ENCODE measurements around the gene LBHD2.

LBHD2 gene

GRCh38 chr14:103134405-103134804 lies 50.4 kb downstream of the LBHD2 start:
- DNase-seq (ENCODE audit: low read depth in 1 of 2, low spot score in 1 of 2): no peak
- no peaks in the 10 kb centered on the region for H3K27me3 ChIP-seq (ENCODE audit: insufficient read depth, poor library complexity, severe bottlenecking)
- H3K4me3 ChIP-seq (replicated peaks; ENCODE audit: insufficient read depth, low read length): no peak overlapping the region
- H3K27ac ChIP-seq (replicated peaks): no peak overlapping the region
- no peak for TF ChIP-seq POLR2AphosphoS5 (IDR thresholded peaks at IDR 0.05; ENCODE audit: low read depth)
- no peak for TF ChIP-seq REST (IDR thresholded peaks at IDR 0.05; ENCODE audit: insufficient replicate concordance, low read depth)
- no peak for TF ChIP-seq SPI1 (IDR thresholded peaks at IDR 0.05; ENCODE audit: borderline replicate concordance, low read depth)
- TF ChIP-seq GABPA (IDR thresholded peaks at IDR 0.05; ENCODE audit: low read depth): no peak
- TF ChIP-seq CTCF (IDR thresholded peaks at IDR 0.05; ENCODE audit: insufficient read depth, low read length): no peak

GRCh38 chr14:103134919-103135318 lies 50.9 kb downstream of the LBHD2 start:
- Histone ChIP-seq H3K27me3 (ENCODE audit: insufficient read depth, poor library complexity, severe bottlenecking) (no peaks in the 10 kb centered on the region), H3K4me3 (replicated peaks; ENCODE audit: insufficient read depth, low read length) (no peak overlapping the region), H3K27ac (replicated peaks) (no peak overlapping the region)
- no peak for TF ChIP-seq SPI1 (IDR thresholded peaks at IDR 0.05; ENCODE audit: borderline replicate concordance, low read depth)
- no peak for TF ChIP-seq POLR2AphosphoS5 (IDR thresholded peaks at IDR 0.05; ENCODE audit: low read depth)
- no peak for TF ChIP-seq REST (IDR thresholded peaks at IDR 0.05; ENCODE audit: insufficient replicate concordance, low read depth)
- TF ChIP-seq GABPA (IDR thresholded peaks at IDR 0.05; ENCODE audit: low read depth): no peak
- no peak for TF ChIP-seq CTCF (IDR thresholded peaks at IDR 0.05; ENCODE audit: insufficient read depth, low read length)
- DNase-seq (ENCODE audit: low read depth in 1 of 2, low spot score in 1 of 2): no peak

- no peak for DNase-seq (ENCODE audit: low read depth in 1 of 2, low spot score in 1 of 2)
- no peak for TF ChIP-seq SPI1 (IDR thresholded peaks at IDR 0.05; ENCODE audit: borderline replicate concordance, low read depth)
- TF ChIP-seq CTCF (IDR thresholded peaks at IDR 0.05; ENCODE audit: insufficient read depth, low read length): no peak
- TF ChIP-seq REST (IDR thresholded peaks at IDR 0.05; ENCODE audit: insufficient replicate concordance, low read depth): no peak
- TF ChIP-seq GABPA (IDR thresholded peaks at IDR 0.05; ENCODE audit: low read depth): no peak
- TF ChIP-seq POLR2AphosphoS5 (IDR thresholded peaks at IDR 0.05; ENCODE audit: low read depth): no peak
- H3K27me3 ChIP-seq (ENCODE audit: insufficient read depth, poor library complexity, severe bottlenecking): no peaks in the 10 kb centered on the region
- no peak overlapping the region for H3K27ac ChIP-seq (replicated peaks)
- H3K4me3 ChIP-seq (replicated peaks; ENCODE audit: insufficient read depth, low read length): no peak overlapping the region
Measured at GRCh38 chr14:103135333-103136260, 51.6 kb downstream of the LBHD2 start.

All from HL-60 (cell line).